Erythroblast (primary cell): ENCODE measurements around the gene NINJ2.

Experiments used
- GATA1 ChIP-seq: IDR thresholded peaks from 2 replicates; pipeline ENCODE4 v1.6.1; 2011; ENCODE audit warnings: low read depth, mild to moderate bottlenecking, control low read depth, low read length, moderate library complexity
- POLR2A ChIP-seq: IDR thresholded peaks from 2 replicates; pipeline ENCODE4 v1.6.1; 2011; ENCODE audit warnings: mild to moderate bottlenecking, low read length

- no peak for TF ChIP-seq POLR2A
- TF ChIP-seq GATA1: no peak
Measured at GRCh38 chr12:559208-559905, 103.9 kb downstream of the NINJ2 start.
